Panc1 (cell line): ENCODE measurements around the gene PAQR7. TPM values are rescaled to one million over a fixed set of nuclear protein-coding genes. Genes with fewer than 3 reads are reported as not detected.

Experiments used
- ATAC-seq: fragments of 200-7000 bp; cut with Tn5 transposase; 2 replicates; pipeline ENCODE4 v1.9.1; 2020; ENCODE audit warnings: mild to moderate bottlenecking, moderate library complexity
- BruUV-seq: library from RNA; stranded (reverse); fragments of 400-500 nt; replicated peaks from 2 replicates; lab custom pipeline; 2021; lab: Mats Ljungman, UMichigan
- CTCF ChIA-PET: fragments of 300-600 bp; sonication (Branson Sonifier 250); formaldehyde crosslinking; loops from one replicate; lab custom pipeline; 2022; ENCODE audit warnings: antibody characterized with exemption; lab: Charles Lee
- POLR2A ChIA-PET: fragments of 300-600 bp; sonication (Branson Sonifier 250); formaldehyde crosslinking; loops from one replicate; lab custom pipeline; 2022; ENCODE audit warnings: antibody characterized with exemption; lab: Charles Lee
- DNase-seq: peaks from one replicate; pipeline ENCODE4 v3.0.0-alpha.2; 2010; ENCODE audit warnings: low read depth, low spot score
- H3K27ac ChIP-seq: 2 replicates; pipeline ENCODE4 v1.5.1; 2011; ENCODE audit warnings: mild to moderate bottlenecking, low read length, inconsistent platforms
- H3K27me3 ChIP-seq: fragments of 200-500 bp; sonication (Bioruptor generic); 2 replicates; pipeline ENCODE4 v1.6.0; 2014; ENCODE audit warnings: low read length, inconsistent platforms; ENCODE audit not compliant: control insufficient read depth, insufficient read depth
- H3K36me3 ChIP-seq: fragments of 200-500 bp; sonication (Bioruptor generic); 2 replicates; pipeline ENCODE4 v1.5.1; 2014; ENCODE audit warnings: inconsistent platforms, mild to moderate bottlenecking, low read length, moderate library complexity; ENCODE audit not compliant: control insufficient read depth, insufficient read depth
- H3K4me1 ChIP-seq: 2 replicates; pipeline ENCODE4 v1.5.1; 2011; ENCODE audit warnings: inconsistent platforms, mild to moderate bottlenecking, low read length, moderate library complexity; ENCODE audit not compliant: control insufficient read depth, insufficient read depth
- H3K4me3 ChIP-seq, 2 experiments: 2 replicates each; pipeline ENCODE4 v1.5.1; 2011 to 2012; ENCODE audit warnings: low read depth in 2 of 2, low read length in 2 of 2, mild to moderate bottlenecking in 2 of 2, inconsistent platforms in 1 of 2, moderate library complexity in 1 of 2
- H3K9me3 ChIP-seq: fragments of 200-500 bp; sonication (Bioruptor generic); 2 replicates; pipeline ENCODE4 v1.5.1; 2014; ENCODE audit warnings: low read depth, mild to moderate bottlenecking, inconsistent platforms, low read length, moderate library complexity; ENCODE audit not compliant: control insufficient read depth, insufficient read depth
- CTCF ChIP-seq: fragments of 450-650 bp; IDR thresholded peaks from 2 replicates; pipeline ENCODE4 v1.5.1; 2017; ENCODE audit warnings: mild to moderate bottlenecking
- POLR2AphosphoS5 ChIP-seq: IDR thresholded peaks from 2 replicates; pipeline ENCODE4 v1.6.1; 2012; ENCODE audit warnings: mild to moderate bottlenecking, low read depth, low read length, moderate library complexity
- REST ChIP-seq, 2 experiments: IDR thresholded peaks; 2 replicates each; pipeline ENCODE4 v1.6.1; 2011 to 2012; ENCODE audit warnings: low read depth in 2 of 2, control low read depth in 1 of 2, low read length in 1 of 2, mild to moderate bottlenecking in 1 of 2, moderate library complexity in 1 of 2; ENCODE audit not compliant: insufficient read depth in 1 of 2
- SIN3A ChIP-seq: IDR thresholded peaks from 2 replicates; pipeline ENCODE4 v1.6.1; 2012; ENCODE audit warnings: low read depth, mild to moderate bottlenecking, low read length, moderate library complexity, borderline replicate concordance; ENCODE audit not compliant: insufficient read depth
- TCF7L2 ChIP-seq: IDR thresholded peaks from 2 replicates; pipeline ENCODE4 v1.6.1; 2011; ENCODE audit warnings: mild to moderate bottlenecking, low read depth, low read length, inconsistent platforms
- in situ Hi-C: cut with HindIII; loops from 2 replicates; pipeline ENCODE4 v1.10.0; 2016; ENCODE audit warnings: low sequenced_read_pairs, low pct_unique_long_range_greater_than_20kb
- intact Hi-C: fragments of 100-400 bp; cut with micrococcal nuclease; formaldehyde crosslinking; loops from one replicate; pipeline ENCODE4 v1.10.0; 2022; ENCODE audit not compliant: unreplicated experiment
- microRNA-seq: library from miRNA; unstranded; fragments of <30 nt; microRNA quantifications from one replicate; pipeline ENCODE4 v1.1.0, GENCODE V29; 2020; ENCODE audit not compliant: unreplicated experiment
- total RNA-seq: library from RNA; stranded (reverse); gene quantifications from one replicate; pipeline ENCODE4 v1.2.1, GENCODE V29; 2021; ENCODE audit not compliant: unreplicated experiment

Gene PAQR7
- total RNA-seq, 1 experiment from 2014 or later, result 30.9 TPM

- ATAC-seq, result no peak
- POLR2A ChIA-PET, result no interaction called here
- no peaks in the 10 kb centered on the region for H3K27me3 ChIP-seq
- H3K4me1 ChIP-seq, result peaks cover 5% of the 10 kb centered on the region
- CTCF ChIA-PET, result no interaction called here
- in situ Hi-C loops (no loop called here), intact Hi-C loops (no loop called here)
- no peak overlapping the region for H3K4me3 ChIP-seq
- no peak overlapping the region for H3K27ac ChIP-seq
- no peaks in the 10 kb centered on the region for H3K36me3 ChIP-seq
- TF ChIP-seq TCF7L2 (no peak), REST (IDR thresholded peaks at IDR 0.05; ENCODE audit: insufficient read depth in 1 of 2, low read depth in 2 of 2, low read length in 1 of 2) (no peak), SIN3A (no peak), POLR2AphosphoS5 (no peak), CTCF (no peak)
- no peaks in the 10 kb centered on the region for H3K9me3 ChIP-seq
- DNase-seq, result no peak
- BruUV-seq, result no TSS peak
These were observed 62.3 kb downstream of the PAQR7 start for GRCh38 chr1:25813071-25813733.

Small RNAs within 50 kb of the gene (microRNA-seq; reads per million reads assigned to microRNA genes)
- gene MIR3917, result not detected

Other genes starting within 250 kb of the PAQR7 start
- 57.2 TPM for gene SELENON, start 75.5 kb downstream of the PAQR7 start, total RNA-seq
- gene MTFR1L, start 55.8 kb downstream of the PAQR7 start, total RNA-seq, result 68.5 TPM
- gene AUNIP, start 16.3 kb downstream of the PAQR7 start, total RNA-seq, result 12.2 TPM
- 316 TPM for gene STMN1, start 30.7 kb upstream of the PAQR7 start, total RNA-seq
- 8.5 TPM for gene PAFAH2, start 122.4 kb upstream of the PAQR7 start, total RNA-seq
- gene EXTL1, start 146.1 kb upstream of the PAQR7 start, total RNA-seq, result 0.10 TPM
- gene SLC30A2, start 170.4 kb upstream of the PAQR7 start, total RNA-seq, result 0.23 TPM
- gene TRIM63, start 191.9 kb upstream of the PAQR7 start, total RNA-seq, result not detected
- gene PDIK1L, start 236.1 kb upstream of the PAQR7 start, total RNA-seq, result 8.0 TPM